Cerebellar nuclear complex (tissue), 1 donor: ENCODE measurements around the gene SRSF10.
"Not testable (repeated sequence)": the region's sequence is repeated elsewhere in the genome, so short reads cannot be mapped to it uniquely, and the experiment has no call there.

Experiments used
- DNase-seq, 2 experiments: peaks; one replicate each; lab custom pipeline; 2025; lab: John Stamatoyannopoulos, UW

Gene SRSF10

DNA sequence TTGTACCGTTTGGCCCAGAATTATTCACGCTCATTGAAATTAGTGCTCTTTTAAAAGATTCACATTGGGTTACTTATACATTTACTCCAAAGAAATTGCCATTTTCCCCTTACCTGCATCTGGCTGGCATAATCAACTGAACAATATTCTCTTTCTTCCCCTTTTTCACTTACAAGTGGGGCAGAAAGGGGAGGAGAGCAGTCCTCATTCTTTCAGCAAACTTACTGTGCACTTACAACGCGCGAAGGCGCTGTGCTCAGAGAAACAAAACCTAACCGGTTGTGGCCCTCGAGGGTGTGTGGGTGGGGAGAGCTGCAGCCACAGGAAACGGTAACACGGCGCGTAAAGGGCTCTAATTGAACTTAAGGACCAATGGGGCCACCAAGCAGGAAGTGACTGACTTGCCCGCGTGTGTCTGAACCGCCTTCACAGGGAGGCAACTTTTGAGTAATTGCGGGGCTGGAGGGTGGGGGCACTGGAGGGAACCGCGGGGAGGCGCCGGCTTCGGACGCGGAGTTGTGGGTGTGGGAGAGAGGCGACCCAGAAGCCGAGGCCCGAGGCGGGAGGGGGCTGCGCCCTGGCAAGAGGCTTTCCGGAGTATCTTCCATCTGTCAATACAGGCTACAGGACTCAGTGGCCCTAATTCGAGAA, 21.2 kb downstream of the SRSF10 start:
- no peak for DNase-seq

DNA sequence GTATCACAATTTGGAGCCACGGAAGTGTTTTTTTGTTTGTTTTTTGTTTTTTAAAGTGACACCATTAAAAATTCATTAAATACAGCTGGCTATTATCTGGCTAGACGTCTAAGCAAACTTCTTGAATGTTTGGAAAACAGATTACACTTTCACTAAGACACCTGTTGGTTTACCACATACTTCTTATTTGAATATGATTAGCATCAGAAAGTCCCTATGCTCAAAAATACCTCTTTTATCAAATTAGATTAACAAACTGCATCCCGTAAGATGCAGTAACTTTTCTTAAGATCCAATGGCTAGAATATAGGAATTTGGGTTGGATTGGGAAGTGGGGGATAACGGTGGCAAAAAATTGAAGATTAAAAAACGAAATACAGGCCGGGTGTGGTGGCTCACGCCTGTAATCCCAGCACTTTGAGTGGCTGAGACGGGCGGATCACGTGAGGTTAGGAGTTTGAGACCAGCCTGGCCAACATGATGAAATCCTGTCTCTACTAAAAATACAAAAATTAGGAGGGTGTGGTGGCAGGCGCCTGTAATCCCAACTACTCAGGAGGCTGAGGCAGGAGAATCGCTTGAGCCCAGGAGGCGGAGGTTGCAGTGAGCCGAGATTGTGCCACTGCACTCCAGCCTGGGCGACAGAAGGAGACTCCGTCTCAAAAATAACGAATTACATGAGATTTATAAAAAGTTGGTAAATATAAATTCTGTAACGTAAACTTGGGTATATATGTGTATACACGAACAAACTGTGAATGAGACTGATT, 21.9 kb downstream of the SRSF10 start:
- not testable (repeated sequence) for DNase-seq

DNA sequence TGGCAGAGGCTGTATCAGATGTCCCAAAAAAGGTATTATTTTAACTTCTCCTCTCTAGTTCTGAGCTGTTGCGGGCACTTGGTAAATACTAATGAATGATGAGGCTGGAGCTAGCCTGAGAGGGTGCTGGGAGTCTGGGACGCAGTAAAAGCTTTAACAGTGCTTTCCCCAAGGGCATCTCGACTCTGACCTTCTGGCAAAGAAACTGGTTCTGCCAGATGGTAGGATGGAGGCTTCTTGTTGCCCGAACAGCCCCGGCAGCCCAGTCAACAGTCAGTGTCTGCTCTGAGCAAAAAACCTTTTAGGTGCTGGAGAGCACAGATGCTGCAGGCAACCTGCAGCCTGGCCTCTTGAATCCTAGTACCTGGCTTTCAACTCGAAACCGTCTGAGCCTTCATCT, 23.0 kb downstream of the SRSF10 start:
- peak; percentile 16 to 64 for DNase-seq

DNA sequence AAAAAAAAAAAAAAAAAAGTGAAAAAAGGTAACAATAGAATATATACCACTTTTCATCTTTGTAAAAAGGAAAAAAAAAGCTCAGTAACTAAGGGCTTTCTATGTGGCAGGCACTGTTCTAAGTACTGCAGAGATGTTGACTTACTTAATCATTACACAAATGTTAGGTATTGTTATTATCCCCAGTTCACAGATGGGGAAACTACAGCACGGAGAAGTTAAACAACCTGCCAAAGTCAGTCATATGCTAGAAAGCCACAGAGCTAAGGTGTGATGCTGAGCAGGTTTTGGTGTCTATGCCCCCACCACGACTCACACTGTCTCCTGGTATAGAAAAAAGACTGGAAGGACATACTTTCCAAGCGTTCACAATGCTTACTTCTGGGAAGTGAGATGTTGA, 27.1 kb downstream of the SRSF10 start:
- DNase-seq: no peak

DNA sequence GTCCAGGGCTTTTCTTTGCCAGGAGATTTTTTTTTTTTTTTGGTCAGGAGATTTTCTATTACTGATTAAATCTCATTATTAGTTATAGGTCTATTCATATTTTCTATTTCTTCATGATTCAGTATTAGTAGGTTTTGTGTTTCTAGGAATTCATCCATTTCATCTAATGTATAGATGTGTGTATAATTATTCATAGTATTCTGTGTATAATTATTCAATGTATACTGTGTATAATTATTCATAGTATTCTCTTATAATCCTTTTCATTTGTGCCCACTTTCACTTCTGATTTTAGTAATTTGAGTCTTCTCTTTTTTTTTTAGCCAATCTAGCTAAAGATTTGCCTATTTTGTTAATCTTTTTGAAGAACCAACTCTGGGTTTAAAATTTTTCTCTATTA, 32.8 kb downstream of the SRSF10 start:
- DNase-seq: no peak

DNA sequence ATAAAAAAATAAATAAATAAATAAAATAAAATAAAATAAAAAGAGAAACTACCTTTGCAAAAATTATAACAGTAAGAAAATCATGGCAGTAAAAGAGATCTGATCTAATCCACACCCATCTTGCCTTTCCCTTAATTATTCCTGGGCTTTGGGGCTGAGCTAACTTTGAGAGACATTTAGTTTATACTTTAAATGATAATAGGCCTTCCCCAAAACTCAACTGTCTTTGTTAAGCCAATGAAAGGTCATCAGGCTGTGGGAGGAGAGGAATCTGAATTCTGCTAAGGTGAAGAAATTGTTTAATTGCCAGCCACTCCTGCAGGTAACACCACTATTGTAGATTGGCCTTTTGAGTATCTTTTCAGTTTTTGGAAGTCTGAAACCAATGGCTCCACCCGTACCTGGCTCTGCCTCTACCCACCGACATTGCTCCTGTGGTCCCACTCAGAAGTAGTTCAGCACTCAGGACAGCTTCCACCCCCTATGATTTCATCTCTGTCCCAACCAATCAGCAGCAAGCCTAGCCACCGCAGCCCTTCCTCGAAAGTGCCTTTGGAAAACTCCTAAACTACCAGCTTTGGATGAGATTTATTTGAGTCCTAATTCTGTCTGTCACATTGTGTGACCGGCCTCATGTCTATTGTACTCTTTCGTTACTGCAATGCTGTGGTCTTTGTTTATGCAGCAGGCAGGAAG, 43.5 kb downstream of the SRSF10 start:
- DNase-seq: no peak

DNA sequence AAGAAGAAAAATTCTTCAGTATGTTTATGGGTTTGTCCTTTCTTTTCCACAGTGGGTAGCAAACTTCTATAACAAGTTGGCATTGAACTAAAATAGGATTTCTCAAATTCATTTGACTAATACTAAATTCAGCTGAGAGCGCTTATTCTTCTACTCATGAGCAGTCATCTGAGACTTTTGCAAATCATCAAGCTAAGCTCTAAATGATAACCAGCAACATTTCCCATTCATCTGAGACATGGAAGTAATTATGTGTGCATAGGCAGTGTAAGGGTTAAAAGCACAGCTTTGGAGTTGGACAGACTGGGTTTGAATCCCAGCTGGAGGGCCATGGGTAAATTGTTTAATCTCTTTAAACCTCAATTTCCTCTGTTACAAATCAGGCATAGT, 48.6 kb downstream of the SRSF10 start:
- no peak for DNase-seq

DNA sequence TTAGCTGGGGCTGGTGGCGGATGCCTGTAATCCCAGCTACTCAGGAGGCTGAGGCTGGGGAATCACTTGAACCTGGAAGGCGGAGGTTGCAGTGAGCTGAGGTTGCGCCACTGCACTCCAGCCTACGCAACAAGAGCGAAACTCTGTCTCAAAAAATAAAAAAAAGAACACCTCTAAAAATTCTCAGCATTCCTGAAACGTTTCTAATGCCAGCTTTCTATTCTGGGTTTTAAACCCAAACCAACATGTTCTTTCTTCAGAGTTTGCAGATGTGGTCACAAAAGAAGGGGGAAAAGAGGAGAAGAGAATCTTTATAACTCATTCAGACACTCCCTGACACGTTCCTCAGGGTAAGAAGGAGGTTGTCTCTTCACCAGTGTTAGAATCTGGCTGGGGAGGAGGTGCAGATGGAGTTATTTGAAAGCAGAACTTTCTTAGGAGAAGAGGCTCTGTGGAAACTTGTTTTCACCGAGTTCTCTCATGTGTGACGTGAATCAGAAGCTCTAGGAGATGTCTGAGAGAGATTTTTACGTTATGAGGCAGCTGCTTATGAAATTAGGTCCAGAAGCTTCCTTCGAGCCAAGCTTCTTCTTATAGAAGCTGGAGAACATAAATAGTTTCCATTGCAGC, 49.2 kb downstream of the SRSF10 start:
- DNase-seq: no peak

DNA sequence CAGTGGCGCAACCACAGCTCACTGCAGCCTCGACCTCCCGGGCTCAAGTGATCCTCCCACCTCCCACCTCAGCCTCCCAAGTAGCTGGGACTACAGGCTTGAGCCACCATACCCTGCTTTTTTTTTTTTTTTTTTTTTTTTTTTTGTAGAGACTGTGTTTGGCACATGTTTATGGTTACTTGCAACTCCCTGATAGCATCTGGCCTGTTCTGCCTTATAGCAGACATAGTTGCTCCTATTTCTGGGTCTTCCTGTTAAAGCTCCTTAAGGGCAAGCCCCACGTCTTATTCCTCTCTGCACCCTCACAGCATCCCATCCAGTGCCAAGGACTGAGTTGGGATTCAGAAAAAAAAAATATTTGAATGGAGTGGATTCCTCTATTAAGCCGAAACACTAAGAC, 49.9 kb downstream of the SRSF10 start:
- DNase-seq: no peak

DNA sequence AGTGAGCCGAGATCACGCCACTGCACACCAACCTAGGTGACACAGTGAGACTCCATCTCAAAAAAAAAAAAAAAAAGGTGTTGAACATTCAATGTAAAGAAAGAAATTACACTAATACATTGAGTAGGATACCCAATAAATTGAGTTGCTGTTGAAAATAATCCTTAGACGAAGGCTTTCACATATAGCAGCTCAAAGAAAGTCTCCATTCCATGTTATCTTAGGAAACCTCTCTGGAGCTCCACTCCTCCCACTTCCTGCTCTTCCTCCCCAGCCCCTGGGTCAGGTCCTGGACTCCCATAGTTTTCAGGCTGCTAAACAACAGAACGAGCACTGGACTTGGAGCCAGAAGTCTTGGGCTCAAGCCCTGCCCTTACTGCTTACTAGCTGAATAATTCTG, 51.3 kb downstream of the SRSF10 start:
- no peak for DNase-seq

DNA sequence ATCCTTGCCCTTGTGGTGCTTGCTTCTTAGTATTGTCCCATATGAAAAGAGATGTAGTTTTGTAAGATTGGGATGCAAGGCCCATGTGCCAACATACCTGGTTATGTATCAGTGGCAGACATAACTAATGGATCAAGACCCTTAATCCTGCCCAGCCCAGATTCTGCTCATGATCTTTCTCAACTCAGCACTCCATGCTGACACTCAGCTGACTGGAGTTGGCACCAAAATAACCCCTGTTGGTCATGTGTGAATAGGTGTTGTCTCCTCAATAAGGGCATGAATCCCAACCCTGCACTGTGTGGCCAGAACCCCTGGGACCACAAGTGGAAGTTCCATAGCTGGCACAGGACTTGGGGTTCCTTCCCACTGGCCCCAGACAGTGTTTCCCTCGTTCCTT, 53.0 kb downstream of the SRSF10 start:
- DNase-seq: no peak

DNA sequence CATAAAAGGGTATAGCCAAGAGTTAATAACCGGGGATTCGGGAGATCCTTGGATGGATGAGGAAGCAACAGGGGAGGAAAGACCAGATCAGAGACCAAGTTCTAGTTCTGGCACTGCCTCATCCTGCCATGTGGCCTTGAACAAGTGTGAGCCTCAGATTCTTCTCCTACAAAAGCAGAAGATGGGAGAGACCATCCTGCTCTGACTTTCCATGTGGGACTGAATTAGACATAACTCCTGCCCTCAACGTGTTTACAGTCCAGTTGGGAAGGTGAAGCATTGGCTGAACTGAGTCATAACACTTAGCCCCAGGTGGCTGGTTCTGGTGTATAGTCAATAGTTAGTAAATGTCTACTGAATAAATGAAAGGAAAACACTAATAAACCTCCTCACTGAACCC, 54.8 kb downstream of the SRSF10 start:
- DNase-seq: no peak

DNA sequence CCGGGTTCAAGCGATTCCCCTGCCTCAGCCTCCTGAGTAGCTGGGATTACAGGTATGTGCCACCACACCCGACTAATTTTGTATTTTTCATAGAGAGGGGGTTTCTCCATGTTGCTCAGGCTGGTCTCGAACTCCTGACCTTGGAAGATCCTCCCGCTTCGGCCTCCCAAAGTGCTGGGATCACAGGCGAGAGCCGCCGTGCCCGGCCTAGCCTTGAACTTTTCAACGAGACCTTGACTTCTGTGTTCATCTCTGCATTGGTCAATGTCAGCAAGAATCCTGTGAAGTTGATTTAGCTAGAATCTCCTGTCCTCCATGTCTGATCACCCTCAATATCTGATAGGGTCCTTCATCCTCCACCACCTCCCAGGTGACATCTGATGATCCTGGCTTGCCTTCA, 55.5 kb downstream of the SRSF10 start:
- DNase-seq: no peak

DNA sequence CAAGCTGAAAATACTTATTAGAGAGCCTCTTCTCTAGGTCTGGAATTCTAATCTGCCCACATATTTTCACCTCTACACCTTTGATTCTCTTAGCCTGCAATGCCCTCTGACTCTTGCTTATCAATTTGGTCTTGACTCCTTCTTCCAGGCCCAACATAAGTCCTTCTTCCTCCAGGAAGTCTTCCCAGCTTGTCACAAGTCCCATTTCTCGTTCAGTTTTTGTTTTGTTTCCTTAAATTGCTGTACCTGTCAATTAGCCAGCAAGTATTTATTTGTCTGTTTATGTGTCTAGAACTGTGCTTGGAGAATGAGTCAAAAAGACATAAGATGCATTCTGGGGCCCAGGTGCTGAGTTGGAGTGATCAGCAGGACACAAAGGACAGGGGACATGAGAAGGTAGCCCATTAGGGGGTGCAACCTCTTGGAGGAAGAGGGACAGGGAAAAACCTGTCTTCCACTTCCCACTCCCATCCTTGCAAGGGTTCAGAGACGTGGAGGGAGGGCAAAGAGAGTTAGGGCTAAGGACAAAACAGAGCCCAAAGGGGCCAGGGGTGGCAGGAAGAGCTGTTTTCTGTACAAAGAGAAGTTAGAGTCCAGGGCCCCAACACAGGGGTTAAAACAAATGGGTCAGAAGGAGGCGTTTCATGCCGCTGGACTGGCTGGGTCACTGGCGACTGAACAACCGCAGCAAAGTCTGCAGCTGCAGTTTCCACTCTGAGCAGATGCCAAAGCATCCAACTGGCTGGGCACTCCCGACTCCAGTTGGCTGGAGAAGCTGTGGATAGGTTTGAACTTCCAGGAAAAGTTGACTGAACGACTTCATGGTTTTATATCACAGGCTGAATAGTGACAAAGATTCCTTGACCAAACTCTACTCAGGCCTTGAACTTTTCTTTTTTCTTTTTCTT, 56.3 kb downstream of the SRSF10 start:
- no peak for DNase-seq

DNA sequence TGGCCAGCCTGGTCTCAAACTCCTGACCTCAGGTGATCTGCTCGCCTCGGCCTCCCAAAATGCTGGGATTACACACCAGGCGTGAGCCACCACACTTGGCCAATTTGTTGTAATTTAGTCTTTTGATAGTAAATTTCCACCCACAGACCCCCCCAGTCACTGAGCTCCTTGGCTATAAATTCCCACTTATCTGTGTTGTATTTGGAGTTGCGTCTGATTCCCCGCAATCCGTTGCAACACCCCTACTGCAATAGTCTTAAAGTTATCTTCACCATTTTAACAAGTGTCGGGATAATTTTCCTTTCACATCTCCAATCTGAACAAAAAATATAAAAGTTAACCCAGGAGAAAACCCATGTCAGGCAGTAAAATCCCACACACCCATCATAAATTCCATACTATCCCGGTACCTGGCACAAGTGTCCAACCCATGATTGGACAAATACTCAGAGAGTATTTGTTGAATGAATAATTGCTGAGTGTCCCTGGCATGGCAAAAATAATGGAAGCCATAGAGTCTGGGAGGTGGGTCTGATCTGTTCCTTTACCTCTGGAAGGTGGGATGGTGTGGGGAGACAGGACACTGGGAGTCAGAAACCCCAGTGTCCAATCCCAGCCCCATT, 57.7 kb downstream of the SRSF10 start:
- no peak for DNase-seq

DNA sequence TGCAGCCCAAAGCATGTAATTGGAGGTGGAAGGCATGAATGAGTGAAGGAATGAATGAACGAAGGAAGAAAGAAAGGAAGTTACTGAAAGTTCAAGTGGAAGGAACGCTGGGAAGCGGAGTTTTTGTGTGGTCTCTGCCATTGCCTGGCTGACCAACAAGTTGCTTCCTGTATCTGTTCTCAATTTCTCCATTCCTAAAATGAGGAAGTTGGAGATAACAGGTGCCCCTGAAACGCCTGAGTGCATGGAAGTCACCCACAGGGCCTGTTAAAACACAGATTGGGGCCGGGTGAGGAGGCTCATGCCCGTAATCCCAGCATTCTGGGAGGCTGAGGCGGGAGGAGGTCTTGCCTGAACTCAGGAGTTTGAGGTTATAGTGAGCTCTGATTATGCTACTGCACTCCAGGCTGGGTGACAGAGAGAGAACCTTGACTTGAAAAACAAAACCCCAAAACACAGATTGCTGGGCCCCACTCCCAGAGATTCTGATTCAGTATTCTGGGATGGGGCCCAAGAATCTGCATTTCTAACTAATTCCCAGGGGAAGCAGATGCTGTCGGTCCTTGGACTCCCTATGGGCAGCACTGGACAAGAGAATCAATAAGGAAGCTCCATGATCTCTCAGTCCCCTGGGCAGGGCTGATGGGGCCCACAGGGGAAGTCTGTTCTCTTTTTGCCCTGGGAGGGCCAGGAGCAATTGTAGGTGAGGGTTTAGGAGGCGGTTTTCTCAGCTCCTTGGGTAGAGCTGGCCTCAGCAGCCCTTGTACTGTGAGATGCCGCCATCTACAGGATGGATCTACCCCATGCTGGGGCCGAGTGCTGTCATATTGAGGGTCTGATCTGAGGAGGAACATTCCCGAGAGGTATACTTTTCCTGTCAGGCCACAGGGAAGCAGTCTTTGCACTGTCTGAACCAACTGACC, 63.7 kb downstream of the SRSF10 start:
- DNase-seq: no peak

DNA sequence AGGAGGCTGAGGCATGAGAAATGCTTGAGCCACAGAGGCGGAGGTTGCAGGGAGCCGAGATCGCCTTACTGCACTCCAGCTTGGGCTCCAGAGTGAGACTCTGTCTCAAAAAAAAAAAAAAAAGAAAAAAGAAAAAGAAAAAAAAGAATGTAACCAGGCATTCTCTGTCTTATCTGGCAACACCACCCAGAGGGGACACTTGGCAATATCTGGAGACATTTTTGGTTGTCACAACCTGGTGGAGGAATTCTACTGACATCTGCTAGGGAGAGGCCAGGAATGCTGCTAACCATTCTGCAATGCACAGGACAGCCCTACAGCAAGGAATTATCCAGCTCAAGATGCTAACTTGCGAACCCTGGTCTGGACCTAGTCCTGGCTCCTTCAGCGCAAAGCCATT, 64.7 kb downstream of the SRSF10 start:
- DNase-seq: no peak

DNA sequence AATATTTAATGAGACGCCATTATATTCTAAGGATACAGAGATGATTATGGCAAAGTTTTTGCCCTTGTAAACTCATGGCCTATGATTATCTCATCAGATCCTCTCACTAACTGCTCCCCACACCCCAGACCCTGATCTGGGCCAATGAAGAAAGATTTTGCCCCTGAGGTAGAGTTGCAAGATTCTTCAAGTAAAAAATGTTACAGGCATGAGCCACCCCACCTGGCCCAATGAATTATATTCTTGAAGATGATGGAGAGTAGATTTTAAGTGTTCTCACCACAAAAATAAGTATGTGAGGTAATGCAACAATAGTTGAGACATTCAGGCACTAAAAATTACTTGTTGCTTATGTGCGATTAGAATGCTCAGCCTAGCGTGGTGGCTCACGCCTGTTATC, 65.2 kb downstream of the SRSF10 start:
- DNase-seq: no peak
